Stomach smooth muscle (tissue), 2 donors: ENCODE measurements around the gene APOOL.
"Not testable (repeated sequence)": the region's sequence is repeated elsewhere in the genome, so short reads cannot be mapped to it uniquely, and the experiment has no call there.

Source experiments
- H3K27ac ChIP-seq: one replicate; pipeline ENCODE4 v1.7.0; 2013; ENCODE audit warnings: mild to moderate bottlenecking, low read length, inconsistent platforms
- H3K27me3 ChIP-seq, 2 donors: one replicate each; pipeline ENCODE4 v1.7.0; 2013; ENCODE audit warnings: low read length in 2 of 2; ENCODE audit not compliant: insufficient read depth in 2 of 2, control insufficient read depth in 1 of 2
- H3K36me3 ChIP-seq, 2 donors: one replicate each; pipeline ENCODE4 v1.7.0; 2013; ENCODE audit warnings: low read length in 2 of 2; ENCODE audit not compliant: control insufficient read depth in 2 of 2, insufficient read depth in 2 of 2
- H3K4me1 ChIP-seq: one replicate; pipeline ENCODE4 v1.7.0; 2013; ENCODE audit warnings: low read length; ENCODE audit not compliant: control insufficient read depth, insufficient read depth
- H3K4me3 ChIP-seq, 2 donors: one replicate each; pipeline ENCODE4 v1.7.0; 2013; ENCODE audit warnings: low read length in 2 of 2
- H3K9ac ChIP-seq, 2 donors: one replicate each; pipeline ENCODE4 v1.7.0; 2013; ENCODE audit warnings: low read length in 2 of 2, mild to moderate bottlenecking in 1 of 2
- H3K9me3 ChIP-seq, 2 donors: one replicate each; pipeline ENCODE4 v1.7.0; 2013; ENCODE audit warnings: low read length in 2 of 2; ENCODE audit not compliant: control insufficient read depth in 2 of 2
- donor health status: healthy.
- donor health status: Pancreatic carcinoma.

APOOL gene

GRCh38 chrX:85077247-85077646 lies 73.6 kb downstream of the APOOL start:
- H3K4me3 ChIP-seq, H3K27ac ChIP-seq, H3K36me3 ChIP-seq, H3K27me3 ChIP-seq, H3K9ac ChIP-seq, H3K9me3 ChIP-seq, H3K4me1 ChIP-seq: not testable (repeated sequence)

- H3K27ac ChIP-seq = no peak overlapping the region
- no peak overlapping the region for H3K4me3 ChIP-seq
- no peaks in the 10 kb centered on the region for H3K9me3 ChIP-seq
- H3K27me3 ChIP-seq = no peaks in the 10 kb centered on the region
- no peak overlapping the region for H3K9ac ChIP-seq
- H3K36me3 ChIP-seq = no peaks in the 10 kb centered on the region
- H3K4me1 ChIP-seq = no peaks in the 10 kb centered on the region
These were observed 81.2 kb downstream of the APOOL start for GRCh38 chrX:85084770-85085393.

- no peaks in the 10 kb centered on the region for H3K27me3 ChIP-seq
- no peaks in the 10 kb centered on the region for H3K36me3 ChIP-seq
- no peaks in the 10 kb centered on the region for H3K9me3 ChIP-seq
- H3K4me3 ChIP-seq = no peak overlapping the region
- H3K27ac ChIP-seq = no peak overlapping the region
- H3K9ac ChIP-seq = no peak overlapping the region
- no peaks in the 10 kb centered on the region for H3K4me1 ChIP-seq
These were observed 85.7 kb downstream of the APOOL start for GRCh38 chrX:85089321-85089840.

GRCh38 chrX:85107407-85107806 lies 103.7 kb downstream of the APOOL start:
- Histone ChIP-seq H3K9me3 (no peaks in the 10 kb centered on the region), H3K27ac (no peak overlapping the region)

GRCh38 chrX:85108165-85108564 lies 104.5 kb downstream of the APOOL start:
- Histone ChIP-seq H3K36me3 (no peaks in the 10 kb centered on the region), H3K9me3 (no peaks in the 10 kb centered on the region), H3K9ac (no peak overlapping the region), H3K27me3 (peaks cover 0 to 9% of the 10 kb centered on the region in 2 donors), H3K27ac (no peak overlapping the region), H3K4me1 (no peaks in the 10 kb centered on the region), H3K4me3 (no peak overlapping the region)

More at GRCh38 chrX:85107407-85107806, 103.7 kb downstream of the APOOL start:
- H3K4me1 ChIP-seq = no peaks in the 10 kb centered on the region
- no peaks in the 10 kb centered on the region for H3K36me3 ChIP-seq
- no peak overlapping the region for H3K4me3 ChIP-seq
- no peak overlapping the region for H3K9ac ChIP-seq
- peaks cover 0 to 4% of the 10 kb centered on the region in 2 donors for H3K27me3 ChIP-seq

- no peak overlapping the region for H3K9ac ChIP-seq
These were observed 105.6 kb downstream of the APOOL start for GRCh38 chrX:85109235-85109634.

GRCh38 chrX:85111347-85111746 lies 107.7 kb downstream of the APOOL start:
- Histone ChIP-seq H3K9me3 (no peaks in the 10 kb centered on the region), H3K9ac (no peak overlapping the region), H3K36me3 (no peaks in the 10 kb centered on the region), H3K27me3 (peaks cover 0 to 11% of the 10 kb centered on the region in 2 donors), H3K4me1 (no peaks in the 10 kb centered on the region), H3K4me3 (no peak overlapping the region), H3K27ac (no peak overlapping the region)

More at GRCh38 chrX:85109235-85109634, 105.6 kb downstream of the APOOL start:
- peaks cover 0 to 9% of the 10 kb centered on the region in 2 donors for H3K27me3 ChIP-seq
- H3K36me3 ChIP-seq = no peaks in the 10 kb centered on the region
- no peaks in the 10 kb centered on the region for H3K4me1 ChIP-seq
- no peak overlapping the region for H3K27ac ChIP-seq
- no peak overlapping the region for H3K4me3 ChIP-seq
- no peaks in the 10 kb centered on the region for H3K9me3 ChIP-seq

- Histone ChIP-seq H3K9ac (no peak overlapping the region), H3K36me3 (no peaks in the 10 kb centered on the region), H3K4me1 (no peaks in the 10 kb centered on the region), H3K27ac (no peak overlapping the region), H3K4me3 (no peak overlapping the region), H3K27me3 (peaks cover 0 to 13% of the 10 kb centered on the region in 2 donors), H3K9me3 (no peaks in the 10 kb centered on the region)
These were observed 108.6 kb downstream of the APOOL start for GRCh38 chrX:85112293-85112692.

- H3K36me3 ChIP-seq = no peaks in the 10 kb centered on the region
- no peaks in the 10 kb centered on the region for H3K4me1 ChIP-seq
- H3K9ac ChIP-seq = no peak overlapping the region
- peaks cover 0 to 10% of the 10 kb centered on the region in 2 donors for H3K27me3 ChIP-seq
- H3K27ac ChIP-seq = no peak overlapping the region
- H3K9me3 ChIP-seq = no peaks in the 10 kb centered on the region
- H3K4me3 ChIP-seq = no peak overlapping the region
These were observed 110.1 kb downstream of the APOOL start for GRCh38 chrX:85113746-85114145.

GRCh38 chrX:85114171-85114570 lies 110.5 kb downstream of the APOOL start:
- no peaks in the 10 kb centered on the region for H3K36me3 ChIP-seq
- no peak overlapping the region for H3K27ac ChIP-seq
- H3K9ac ChIP-seq = no peak overlapping the region
- no peaks in the 10 kb centered on the region for H3K4me1 ChIP-seq
- no peak overlapping the region for H3K4me3 ChIP-seq
- H3K27me3 ChIP-seq = peaks cover 0 to 10% of the 10 kb centered on the region in 2 donors
- no peaks in the 10 kb centered on the region for H3K9me3 ChIP-seq

GRCh38 chrX:85114776-85115175 lies 111.1 kb downstream of the APOOL start:
- Histone ChIP-seq H3K36me3 (no peaks in the 10 kb centered on the region), H3K27me3 (peaks cover 0 to 10% of the 10 kb centered on the region in 2 donors), H3K9me3 (no peaks in the 10 kb centered on the region), H3K9ac (no peak overlapping the region), H3K4me3 (no peak overlapping the region), H3K27ac (no peak overlapping the region), H3K4me1 (no peaks in the 10 kb centered on the region)
